Sigmoid colon (tissue), 4 donors: ENCODE data around the gene DYNLRB1.

Experiments
- EP300 ChIP-seq, 4 donors: sonication (generic); formaldehyde crosslinking; IDR thresholded peaks; one replicate each; pipeline ENCODE4 v1.6.1; 2017; ENCODE audit warnings: antibody characterized with exemption in 4 of 4
- POLR2A ChIP-seq, 2 donors: fragments of 450-650 bp; IDR thresholded peaks; one replicate each; pipeline ENCODE4 v1.6.1; 2016; ENCODE audit warnings: antibody characterized with exemption in 2 of 2, mild to moderate bottlenecking in 2 of 2, moderate library complexity in 2 of 2
- POLR2AphosphoS5 ChIP-seq, 4 donors: sonication (generic); formaldehyde crosslinking; IDR thresholded peaks; one replicate each; pipeline ENCODE4 v1.6.1; 2017; ENCODE audit warnings: antibody characterized with exemption in 4 of 4
- TF ChIP-seq, protein P1 (sequence below), 4 experiments: fragments of 450-650 bp in 3 of 4; fragments of 200-600 bp in 1 of 4; IDR thresholded peaks; one replicate each; pipeline ENCODE4 v1.5.1; 2016 to 2019; ENCODE audit warnings: antibody characterized with exemption in 4 of 4, mild to moderate bottlenecking in 3 of 4, moderate library complexity in 2 of 4

DNA sequence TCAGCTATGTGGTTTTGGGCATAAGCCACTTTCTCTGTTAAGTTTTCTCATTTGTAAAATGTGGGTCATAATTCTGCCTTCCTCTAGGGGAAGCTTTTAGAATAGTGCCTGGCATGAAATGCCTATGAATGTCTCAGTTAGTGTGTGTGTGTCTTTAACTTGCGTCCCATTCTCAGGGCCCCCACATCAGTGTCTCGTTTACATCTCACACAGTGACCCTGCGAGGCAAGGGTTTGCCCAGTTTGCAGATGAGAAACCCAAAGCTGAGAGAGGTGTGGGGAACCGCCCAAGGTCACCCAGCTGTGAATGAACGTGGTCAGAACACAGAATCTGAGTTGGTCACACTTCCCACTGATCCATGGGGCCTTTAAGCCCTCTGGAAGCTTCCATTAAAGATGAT is 14.1 kb downstream of the DYNLRB1 start:
- TF ChIP-seq, protein P1, sequence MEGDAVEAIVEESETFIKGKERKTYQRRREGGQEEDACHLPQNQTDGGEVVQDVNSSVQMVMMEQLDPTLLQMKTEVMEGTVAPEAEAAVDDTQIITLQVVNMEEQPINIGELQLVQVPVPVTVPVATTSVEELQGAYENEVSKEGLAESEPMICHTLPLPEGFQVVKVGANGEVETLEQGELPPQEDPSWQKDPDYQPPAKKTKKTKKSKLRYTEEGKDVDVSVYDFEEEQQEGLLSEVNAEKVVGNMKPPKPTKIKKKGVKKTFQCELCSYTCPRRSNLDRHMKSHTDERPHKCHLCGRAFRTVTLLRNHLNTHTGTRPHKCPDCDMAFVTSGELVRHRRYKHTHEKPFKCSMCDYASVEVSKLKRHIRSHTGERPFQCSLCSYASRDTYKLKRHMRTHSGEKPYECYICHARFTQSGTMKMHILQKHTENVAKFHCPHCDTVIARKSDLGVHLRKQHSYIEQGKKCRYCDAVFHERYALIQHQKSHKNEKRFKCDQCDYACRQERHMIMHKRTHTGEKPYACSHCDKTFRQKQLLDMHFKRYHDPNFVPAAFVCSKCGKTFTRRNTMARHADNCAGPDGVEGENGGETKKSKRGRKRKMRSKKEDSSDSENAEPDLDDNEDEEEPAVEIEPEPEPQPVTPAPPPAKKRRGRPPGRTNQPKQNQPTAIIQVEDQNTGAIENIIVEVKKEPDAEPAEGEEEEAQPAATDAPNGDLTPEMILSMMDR (IDR thresholded peaks at IDR 0.05) = no peak
- no peak for TF ChIP-seq EP300 (IDR thresholded peaks at IDR 0.05)
- no peak for TF ChIP-seq POLR2A (IDR thresholded peaks at IDR 0.05)
- TF ChIP-seq POLR2AphosphoS5 (IDR thresholded peaks at IDR 0.05) = no peak
